ENCODE data around the gene ABLIM2. TPM values are rescaled to one million over a fixed set of nuclear protein-coding genes. Genes with fewer than 3 reads are reported as not detected.

ABLIM2 gene
- total RNA-seq, 2 experiments from 2014 or later: 0.76 TPM; not detected in 1

- H3K9me2 ChIP-seq (ENCODE audit: insufficient read depth, low read length): no peaks in the 10 kb centered on the region
- ChIA-PET CTCF (ENCODE audit: unreplicated experiment) (interaction anchor here (1.0 kb wide), 1 partner anchor 236 kb away, joined by 4 read pairs; no protein-coding TSS in a partner anchor), POLR2A (no interaction called here)
- no peaks in the 10 kb centered on the region for H3K79me2 ChIP-seq (ENCODE audit: insufficient read depth, low read depth, low read length)
- H3K27ac ChIP-seq (ENCODE audit: low read depth, low read length, poor library complexity, severe bottlenecking): no peak overlapping the region
- intact Hi-C loops (cut with micrococcal nuclease; ENCODE audit: unreplicated experiment): no loop called here
- H4K20me1 ChIP-seq (ENCODE audit: insufficient read depth, low read length): no peaks in the 10 kb centered on the region
- no peak overlapping the region for H3K4me3 ChIP-seq (ENCODE audit: low read depth, low read length, poor library complexity, severe bottlenecking)
- no TSS peak for BruUV-seq (replicated peaks)
- peaks cover 9% of the 10 kb centered on the region for H3K9me3 ChIP-seq (ENCODE audit: low read length)
- H3K4me2 ChIP-seq (ENCODE audit: low read length): no peak overlapping the region
- H2AFZ ChIP-seq (ENCODE audit: low read length): no peak overlapping the region
- no peak for DNase-seq (ENCODE audit: low spot score)
- no peak for TF ChIP-seq CTCF (conservative IDR thresholded peaks at IDR 0.05; ENCODE audit: low read length)
- no peak for TF ChIP-seq EZH2phosphoT487 (IDR thresholded peaks at IDR 0.05; ENCODE audit: borderline replicate concordance, low read depth, low read length)
- no peaks in the 10 kb centered on the region for H3K36me3 ChIP-seq (ENCODE audit: insufficient read depth, low read length)
- no peaks in the 10 kb centered on the region for H3K4me1 ChIP-seq (ENCODE audit: insufficient read depth, low read length, poor library complexity, severe bottlenecking)
These were observed 12.7 kb upstream of the ABLIM2 start for GRCh38 chr4:8171266-8171665.

GRCh38 chr4:8170341-8170740 lies 11.7 kb upstream of the ABLIM2 start:
- no peak overlapping the region for H3K4me3 ChIP-seq (ENCODE audit: low read depth, low read length, poor library complexity, severe bottlenecking)
- no TSS peak for BruUV-seq (replicated peaks)
- CTCF ChIA-PET (ENCODE audit: unreplicated experiment): no interaction called here
- TF ChIP-seq EZH2phosphoT487 (IDR thresholded peaks at IDR 0.05; ENCODE audit: borderline replicate concordance, low read depth, low read length): no peak
- peaks cover 9% of the 10 kb centered on the region for H3K9me3 ChIP-seq (ENCODE audit: low read length)
- no peak for DNase-seq (ENCODE audit: low spot score)
- no peak overlapping the region for H3K27ac ChIP-seq (ENCODE audit: low read depth, low read length, poor library complexity, severe bottlenecking)
- POLR2A ChIA-PET: interaction anchor here (1.0 kb wide), 1 partner anchor 28 kb away, joined by 3 read pairs; no protein-coding TSS in a partner anchor
- H3K4me1 ChIP-seq (ENCODE audit: insufficient read depth, low read length, poor library complexity, severe bottlenecking): no peaks in the 10 kb centered on the region
- no peaks in the 10 kb centered on the region for H3K79me2 ChIP-seq (ENCODE audit: insufficient read depth, low read depth, low read length)
- no peaks in the 10 kb centered on the region for H4K20me1 ChIP-seq (ENCODE audit: insufficient read depth, low read length)
- H3K36me3 ChIP-seq (ENCODE audit: insufficient read depth, low read length): no peaks in the 10 kb centered on the region
- no peak overlapping the region for H3K4me2 ChIP-seq (ENCODE audit: low read length)
- intact Hi-C loops (cut with micrococcal nuclease; ENCODE audit: unreplicated experiment): no loop called here
- H2AFZ ChIP-seq (ENCODE audit: low read length): no peak overlapping the region
- H3K9me2 ChIP-seq (ENCODE audit: insufficient read depth, low read length): no peaks in the 10 kb centered on the region

GRCh38 chr4:8169763-8170162 lies 11.2 kb upstream of the ABLIM2 start:
- H4K20me1 ChIP-seq (ENCODE audit: insufficient read depth, low read length): no peaks in the 10 kb centered on the region
- ChIA-PET POLR2A (interaction anchor here (1.0 kb wide), 1 partner anchor 28 kb away, joined by 3 read pairs; no protein-coding TSS in a partner anchor), CTCF (ENCODE audit: unreplicated experiment) (no interaction called here)
- peaks cover 9% of the 10 kb centered on the region for H3K9me3 ChIP-seq (ENCODE audit: low read length)
- intact Hi-C loops (cut with micrococcal nuclease; ENCODE audit: unreplicated experiment): no loop called here
- no peak for DNase-seq (ENCODE audit: low spot score)
- H3K27ac ChIP-seq (ENCODE audit: low read depth, low read length, poor library complexity, severe bottlenecking): no peak overlapping the region
- H3K4me2 ChIP-seq (ENCODE audit: low read length): no peak overlapping the region
- BruUV-seq (replicated peaks): no TSS peak
- no peaks in the 10 kb centered on the region for H3K79me2 ChIP-seq (ENCODE audit: insufficient read depth, low read depth, low read length)
- H3K4me3 ChIP-seq (ENCODE audit: low read depth, low read length, poor library complexity, severe bottlenecking): no peak overlapping the region
- no peaks in the 10 kb centered on the region for H3K4me1 ChIP-seq (ENCODE audit: insufficient read depth, low read length, poor library complexity, severe bottlenecking)
- H3K36me3 ChIP-seq (ENCODE audit: insufficient read depth, low read length): no peaks in the 10 kb centered on the region
- no peak overlapping the region for H2AFZ ChIP-seq (ENCODE audit: low read length)
- no peaks in the 10 kb centered on the region for H3K9me2 ChIP-seq (ENCODE audit: insufficient read depth, low read length)
- TF ChIP-seq EZH2phosphoT487 (IDR thresholded peaks at IDR 0.05; ENCODE audit: borderline replicate concordance, low read depth, low read length): no peak
- no peak for TF ChIP-seq CTCF (conservative IDR thresholded peaks at IDR 0.05; ENCODE audit: low read length)
